ENCODE measurements around the gene PPFIBP1. TPM values are rescaled to one million over a fixed set of nuclear protein-coding genes. Genes with fewer than 3 reads are reported as not detected.
"Not testable (repeated sequence)": the region's sequence is repeated elsewhere in the genome, so short reads cannot be mapped to it uniquely, and the experiment has no call there.

PPFIBP1 gene
- total RNA-seq, 1 donor = 131 TPM

DNA sequence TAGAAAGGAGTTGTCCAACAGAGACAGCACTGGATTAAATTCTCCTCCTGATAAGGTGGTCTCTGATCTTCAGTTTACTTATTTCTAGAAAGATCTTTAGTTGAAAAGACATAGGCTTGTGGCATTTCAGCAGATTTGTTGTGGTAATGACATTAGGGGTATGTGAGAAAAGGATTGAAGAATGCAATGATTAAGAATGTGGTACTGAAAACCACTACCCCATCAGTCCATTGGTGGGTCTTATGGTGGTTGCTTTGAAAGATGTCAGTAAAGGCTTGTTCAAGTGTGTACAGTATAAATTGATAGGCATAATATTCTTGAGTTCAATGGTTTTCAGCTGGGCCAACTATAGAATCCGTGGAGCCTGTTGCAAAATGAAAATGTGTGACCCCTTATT, 10.8 kb downstream of the PPFIBP1 start:
- TF ChIP-seq, protein P1, sequence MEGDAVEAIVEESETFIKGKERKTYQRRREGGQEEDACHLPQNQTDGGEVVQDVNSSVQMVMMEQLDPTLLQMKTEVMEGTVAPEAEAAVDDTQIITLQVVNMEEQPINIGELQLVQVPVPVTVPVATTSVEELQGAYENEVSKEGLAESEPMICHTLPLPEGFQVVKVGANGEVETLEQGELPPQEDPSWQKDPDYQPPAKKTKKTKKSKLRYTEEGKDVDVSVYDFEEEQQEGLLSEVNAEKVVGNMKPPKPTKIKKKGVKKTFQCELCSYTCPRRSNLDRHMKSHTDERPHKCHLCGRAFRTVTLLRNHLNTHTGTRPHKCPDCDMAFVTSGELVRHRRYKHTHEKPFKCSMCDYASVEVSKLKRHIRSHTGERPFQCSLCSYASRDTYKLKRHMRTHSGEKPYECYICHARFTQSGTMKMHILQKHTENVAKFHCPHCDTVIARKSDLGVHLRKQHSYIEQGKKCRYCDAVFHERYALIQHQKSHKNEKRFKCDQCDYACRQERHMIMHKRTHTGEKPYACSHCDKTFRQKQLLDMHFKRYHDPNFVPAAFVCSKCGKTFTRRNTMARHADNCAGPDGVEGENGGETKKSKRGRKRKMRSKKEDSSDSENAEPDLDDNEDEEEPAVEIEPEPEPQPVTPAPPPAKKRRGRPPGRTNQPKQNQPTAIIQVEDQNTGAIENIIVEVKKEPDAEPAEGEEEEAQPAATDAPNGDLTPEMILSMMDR (IDR thresholded peaks at IDR 0.05; ENCODE audit: insufficient read depth, low read length) = no peak
- H3K4me3 ChIP-seq (ENCODE audit: low read depth, low read length) = no peak overlapping the region
- DNase-seq (ENCODE audit: low read depth) = no peak

DNA sequence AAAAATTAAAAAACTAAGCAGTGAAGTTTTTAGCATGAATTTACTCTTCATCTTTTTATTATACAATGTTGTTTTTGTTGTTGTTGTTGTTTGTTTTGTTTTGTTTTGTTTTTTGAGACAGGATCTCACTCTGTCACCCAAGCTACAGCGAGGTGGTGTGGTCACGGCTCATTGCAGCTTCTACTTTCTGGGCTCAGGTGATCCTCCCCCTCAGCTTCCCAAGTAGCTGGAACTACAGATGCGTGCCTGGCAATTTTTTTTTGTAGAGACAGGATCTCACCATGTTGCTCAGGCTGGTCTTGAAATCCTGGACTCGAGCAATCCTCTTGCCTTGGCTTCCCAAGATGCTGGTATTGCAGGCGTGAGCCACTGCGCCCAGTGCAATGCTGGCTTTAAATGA, 11.3 kb downstream of the PPFIBP1 start:
- no peak for DNase-seq (ENCODE audit: low read depth)
- TF ChIP-seq, protein P1 (IDR thresholded peaks at IDR 0.05; ENCODE audit: insufficient read depth, low read length) = no peak
- no peak overlapping the region for H3K4me3 ChIP-seq (ENCODE audit: low read depth, low read length)

DNA sequence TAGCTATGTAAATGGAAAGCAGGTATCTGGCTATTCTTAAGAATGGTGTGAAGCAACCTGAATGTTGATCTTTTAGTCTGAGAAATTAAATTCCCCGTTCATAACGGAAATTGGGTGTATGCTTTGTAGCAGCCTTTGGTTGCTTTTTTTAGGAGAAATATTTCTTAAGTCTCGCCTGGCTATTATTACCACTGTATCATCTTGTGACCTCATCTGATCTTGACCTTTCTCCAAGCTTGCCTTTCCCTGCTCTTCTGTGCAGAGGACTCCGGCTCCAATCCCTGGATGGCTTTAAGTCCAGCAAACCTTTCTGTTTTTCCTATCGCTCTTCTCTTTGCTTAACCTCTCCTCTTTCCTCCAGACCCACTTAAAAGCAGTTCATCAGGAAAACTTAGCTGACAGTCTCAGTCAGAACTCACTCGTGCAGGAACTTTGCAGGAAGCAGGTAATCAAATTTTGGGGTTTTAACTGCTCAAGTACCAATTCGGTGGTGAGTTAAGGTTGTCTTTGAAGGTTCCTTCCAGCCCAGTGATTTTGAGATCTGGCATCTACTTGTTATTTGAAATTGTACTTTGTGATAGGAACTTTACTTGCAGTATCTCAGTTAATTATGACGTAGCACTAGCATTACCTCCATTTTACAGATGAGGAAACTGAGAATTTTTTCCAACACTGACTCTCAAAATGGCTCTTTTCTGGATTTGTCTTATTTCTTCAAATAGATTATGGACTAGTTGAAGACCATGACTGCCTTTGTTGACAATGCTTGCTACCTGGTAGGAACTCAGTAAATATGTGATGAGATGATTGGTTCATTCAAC, 14.1 kb downstream of the PPFIBP1 start:
- no peak overlapping the region for H3K4me3 ChIP-seq (ENCODE audit: low read depth, low read length)
- TF ChIP-seq, protein P1 (IDR thresholded peaks at IDR 0.05; ENCODE audit: insufficient read depth, low read length) = no peak
- DNase-seq (ENCODE audit: low read depth) = peak; percentile 51

DNA sequence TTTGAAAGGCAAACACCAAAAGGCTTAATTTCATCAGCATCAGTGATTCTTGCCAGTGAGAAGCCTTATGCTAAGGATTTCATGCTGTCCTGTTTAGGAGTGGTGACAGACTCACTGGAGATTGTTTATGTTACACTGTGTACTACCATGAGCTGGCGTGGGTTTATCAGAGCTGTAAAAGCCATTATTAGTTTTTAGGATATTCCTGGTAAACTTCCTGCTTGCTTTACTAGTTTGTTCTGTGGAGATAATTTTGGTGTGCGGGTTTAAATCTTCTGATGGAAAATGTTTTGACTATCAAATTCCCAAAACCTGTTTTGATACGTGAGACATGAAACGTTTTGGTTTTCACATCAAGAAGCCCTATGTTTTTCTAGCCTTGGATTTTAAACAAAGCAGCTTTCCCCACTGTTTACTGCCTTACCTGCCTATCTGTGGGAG, 15.2 kb downstream of the PPFIBP1 start:
- TF ChIP-seq, protein P1 (IDR thresholded peaks at IDR 0.05; ENCODE audit: insufficient read depth, low read length) = no peak
- H3K4me3 ChIP-seq (ENCODE audit: low read depth, low read length) = no peak overlapping the region
- peak; percentile 49 for DNase-seq (ENCODE audit: low read depth)

DNA sequence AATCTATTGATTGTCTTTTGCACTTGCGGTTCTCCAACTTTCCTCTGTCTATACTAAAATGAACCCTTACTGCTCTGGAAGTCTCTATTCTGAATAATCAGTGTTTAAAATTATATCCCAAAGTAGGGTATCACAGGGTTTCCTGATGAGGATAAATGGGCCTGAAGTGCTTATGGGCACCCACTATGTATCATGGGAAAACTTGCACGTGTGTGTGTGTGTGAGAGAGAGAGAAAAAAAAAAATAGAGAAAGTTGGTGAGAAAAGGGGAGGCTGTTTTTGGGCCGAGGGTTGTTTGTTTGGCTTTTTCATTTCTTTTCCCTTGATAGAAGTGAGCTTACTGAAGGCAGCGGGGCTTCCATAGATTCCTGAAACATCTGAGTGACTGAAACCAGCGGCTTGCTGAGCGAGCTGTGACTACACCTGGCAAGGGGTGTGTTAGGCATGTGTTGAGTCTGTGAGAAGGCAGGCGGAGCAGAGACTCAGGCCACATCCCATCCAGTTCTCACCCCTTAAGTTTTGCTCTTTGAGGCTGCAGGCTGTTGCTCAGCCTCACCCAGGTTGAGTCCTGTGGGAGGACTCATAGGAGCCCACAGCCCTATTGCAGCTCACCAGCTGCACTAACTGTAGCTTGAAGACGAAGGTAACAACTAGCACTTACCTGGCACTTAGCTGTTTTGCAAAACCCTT, 17.2 kb downstream of the PPFIBP1 start:
- TF ChIP-seq, protein P1 (IDR thresholded peaks at IDR 0.05; ENCODE audit: insufficient read depth, low read length) = no peak
- DNase-seq (ENCODE audit: low read depth) = no peak
- no peak overlapping the region for H3K4me3 ChIP-seq (ENCODE audit: low read depth, low read length)

DNA sequence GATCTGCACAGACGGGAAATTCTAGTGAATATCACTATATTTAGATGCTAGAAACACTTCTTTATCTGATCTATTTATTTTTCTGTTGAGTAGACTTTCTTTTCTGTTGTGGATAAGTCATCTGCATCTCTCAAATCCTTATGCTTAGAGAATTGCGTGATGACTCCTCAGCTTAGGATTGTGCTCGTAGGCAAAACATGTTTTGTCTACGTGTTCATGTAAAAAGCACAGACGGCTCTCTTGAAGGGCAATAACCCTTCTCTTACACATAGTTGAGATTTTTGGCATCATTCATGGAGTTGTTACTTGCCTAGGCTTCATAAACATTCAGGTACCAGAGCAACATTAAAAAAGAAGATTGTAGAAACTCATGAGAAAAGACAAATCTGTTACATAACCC, 18.6 kb downstream of the PPFIBP1 start:
- no peak overlapping the region for H3K4me3 ChIP-seq (ENCODE audit: low read depth, low read length)
- TF ChIP-seq, protein P1 (IDR thresholded peaks at IDR 0.05; ENCODE audit: insufficient read depth, low read length) = no peak
- DNase-seq (ENCODE audit: low read depth) = peak; percentile 88

DNA sequence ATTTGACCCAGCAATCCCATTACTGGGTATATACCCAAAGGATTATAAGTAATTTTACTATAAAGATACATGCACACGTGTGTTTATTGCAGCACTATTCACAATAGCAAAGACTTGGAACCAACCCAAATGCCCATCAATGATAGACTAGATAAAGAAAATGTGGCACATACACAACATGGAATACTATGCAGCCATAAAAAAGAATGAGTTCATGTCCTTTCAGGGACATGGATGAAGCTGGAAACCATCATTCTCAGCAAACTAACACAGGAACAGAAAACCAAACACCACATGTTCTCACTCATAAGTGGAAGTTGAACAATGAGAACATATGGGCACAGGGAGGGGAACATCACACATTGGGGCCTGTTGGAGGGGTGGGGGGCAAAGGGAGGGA, 20.9 kb downstream of the PPFIBP1 start:
- H3K4me3 ChIP-seq (ENCODE audit: low read depth, low read length); DNase-seq (ENCODE audit: low read depth): not testable (repeated sequence)

Data from fibroblast of the aortic adventitia (primary cell).